PFSK-1 (cell line): ENCODE measurements around the gene KREMEN1.

Source experiments
- FOXP2 ChIP-seq: optimal IDR thresholded peaks from 2 replicates; pipeline ENCODE3; 2011; ENCODE audit warnings: borderline replicate concordance, control low read depth, inconsistent platforms; ENCODE audit not compliant: insufficient read depth; ENCODE audit errors: extremely low read length, extremely low read depth
- POLR2AphosphoS5 ChIP-seq: IDR thresholded peaks from 2 replicates; pipeline ENCODE4 v1.6.1; 2012; ENCODE audit warnings: low read depth, mild to moderate bottlenecking, control low read depth, low read length, moderate library complexity
- SIN3A ChIP-seq: IDR thresholded peaks from 2 replicates; pipeline ENCODE4 v1.6.1; 2012; ENCODE audit warnings: mild to moderate bottlenecking, low read length, moderate library complexity, borderline replicate concordance; ENCODE audit not compliant: insufficient read depth
- TAF1 ChIP-seq: IDR thresholded peaks from 2 replicates; pipeline ENCODE4 v1.6.1; 2012; ENCODE audit warnings: low read length, control low read depth, borderline replicate concordance; ENCODE audit not compliant: insufficient read depth
- TF ChIP-seq, protein P1 (sequence below), 2 experiments: IDR thresholded peaks; 2 replicates each; pipeline versions ENCODE4 v1.6.1 to v1.8.0; 2011 to 2012; ENCODE audit warnings: low read depth in 2 of 2, low read length in 2 of 2, control low read depth in 1 of 2, inconsistent platforms in 1 of 2, mild to moderate bottlenecking in 1 of 2, moderate library complexity in 1 of 2; ENCODE audit not compliant: insufficient read depth in 1 of 2

Gene KREMEN1

DNA sequence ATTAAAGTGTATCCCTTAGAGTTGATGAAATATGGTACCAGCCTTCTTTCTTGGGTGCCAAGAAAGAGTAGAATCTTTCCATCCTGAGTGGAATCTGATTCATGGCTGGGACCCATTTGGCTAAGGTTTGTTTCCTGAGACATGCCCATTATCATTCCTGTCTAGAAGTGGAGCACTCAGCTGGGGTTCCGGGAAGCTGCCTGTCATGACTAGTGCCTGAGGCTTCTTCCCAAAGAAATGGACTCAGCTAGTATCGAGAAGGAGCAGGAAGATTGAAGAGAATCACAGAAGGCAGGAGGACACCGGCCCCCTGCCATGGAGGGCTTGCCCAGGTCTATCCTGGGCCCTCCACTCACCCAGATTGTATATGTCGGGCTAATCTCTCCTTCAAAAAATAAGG lies 57.6 kb downstream of the KREMEN1 start:
- TF ChIP-seq SIN3A: no peak

DNA sequence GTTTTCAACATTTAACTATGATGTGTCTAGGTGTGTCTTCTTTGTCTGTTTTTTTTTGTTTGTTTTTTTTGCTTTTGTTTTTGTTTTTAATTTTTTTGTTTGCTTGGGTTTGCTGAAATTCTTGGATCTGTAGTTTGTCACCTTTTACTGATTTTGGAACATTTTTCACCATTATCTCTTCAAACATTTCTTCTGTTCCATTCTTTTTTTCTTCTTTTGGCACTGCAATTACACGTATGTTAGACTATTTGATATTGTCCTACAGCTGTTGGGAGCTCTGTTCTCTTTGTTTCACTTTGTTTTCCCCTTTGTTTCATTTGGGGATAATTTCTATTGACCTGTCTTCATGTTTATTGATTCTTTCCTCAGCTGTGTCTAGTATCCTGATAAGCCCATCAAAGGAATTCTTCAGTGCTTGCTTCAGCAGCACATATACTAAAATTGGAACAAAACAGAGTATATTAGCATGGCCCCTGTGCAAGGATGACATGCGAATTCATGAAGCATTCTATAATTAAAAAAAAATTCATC lies 60.8 kb downstream of the KREMEN1 start:
- TF ChIP-seq, protein P1, sequence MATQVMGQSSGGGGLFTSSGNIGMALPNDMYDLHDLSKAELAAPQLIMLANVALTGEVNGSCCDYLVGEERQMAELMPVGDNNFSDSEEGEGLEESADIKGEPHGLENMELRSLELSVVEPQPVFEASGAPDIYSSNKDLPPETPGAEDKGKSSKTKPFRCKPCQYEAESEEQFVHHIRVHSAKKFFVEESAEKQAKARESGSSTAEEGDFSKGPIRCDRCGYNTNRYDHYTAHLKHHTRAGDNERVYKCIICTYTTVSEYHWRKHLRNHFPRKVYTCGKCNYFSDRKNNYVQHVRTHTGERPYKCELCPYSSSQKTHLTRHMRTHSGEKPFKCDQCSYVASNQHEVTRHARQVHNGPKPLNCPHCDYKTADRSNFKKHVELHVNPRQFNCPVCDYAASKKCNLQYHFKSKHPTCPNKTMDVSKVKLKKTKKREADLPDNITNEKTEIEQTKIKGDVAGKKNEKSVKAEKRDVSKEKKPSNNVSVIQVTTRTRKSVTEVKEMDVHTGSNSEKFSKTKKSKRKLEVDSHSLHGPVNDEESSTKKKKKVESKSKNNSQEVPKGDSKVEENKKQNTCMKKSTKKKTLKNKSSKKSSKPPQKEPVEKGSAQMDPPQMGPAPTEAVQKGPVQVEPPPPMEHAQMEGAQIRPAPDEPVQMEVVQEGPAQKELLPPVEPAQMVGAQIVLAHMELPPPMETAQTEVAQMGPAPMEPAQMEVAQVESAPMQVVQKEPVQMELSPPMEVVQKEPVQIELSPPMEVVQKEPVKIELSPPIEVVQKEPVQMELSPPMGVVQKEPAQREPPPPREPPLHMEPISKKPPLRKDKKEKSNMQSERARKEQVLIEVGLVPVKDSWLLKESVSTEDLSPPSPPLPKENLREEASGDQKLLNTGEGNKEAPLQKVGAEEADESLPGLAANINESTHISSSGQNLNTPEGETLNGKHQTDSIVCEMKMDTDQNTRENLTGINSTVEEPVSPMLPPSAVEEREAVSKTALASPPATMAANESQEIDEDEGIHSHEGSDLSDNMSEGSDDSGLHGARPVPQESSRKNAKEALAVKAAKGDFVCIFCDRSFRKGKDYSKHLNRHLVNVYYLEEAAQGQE (IDR thresholded peaks at IDR 0.05; ENCODE audit: insufficient read depth in 1 of 2, low read depth in 2 of 2, low read length in 2 of 2): no peak
- no peak for TF ChIP-seq FOXP2
- TF ChIP-seq POLR2AphosphoS5: no peak
- TF ChIP-seq TAF1: no peak
- TF ChIP-seq SIN3A: no peak

DNA sequence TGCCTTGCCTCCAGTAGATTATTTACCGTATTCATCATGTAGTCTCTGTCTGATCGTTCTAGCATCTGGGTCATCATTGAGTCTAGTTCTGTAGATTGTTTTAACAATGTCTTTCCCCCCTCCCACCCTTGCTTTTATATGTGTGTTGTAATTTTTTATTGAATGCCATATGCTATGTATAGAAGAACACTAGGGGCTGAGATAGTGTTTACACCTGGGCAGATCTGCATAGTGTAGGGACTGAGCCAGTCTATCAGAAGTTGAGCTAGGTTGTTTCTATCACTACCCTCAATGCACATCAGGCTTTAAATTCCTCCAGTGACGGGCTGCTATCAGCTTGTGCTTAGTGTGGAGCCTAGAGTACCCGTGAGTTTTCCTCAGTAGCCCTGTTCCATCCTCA lies 61.6 kb downstream of the KREMEN1 start:
- TF ChIP-seq TAF1 (no peak), POLR2AphosphoS5 (no peak), FOXP2 (no peak), SIN3A (no peak)
- TF ChIP-seq, protein P1 (IDR thresholded peaks at IDR 0.05; ENCODE audit: insufficient read depth in 1 of 2, low read depth in 2 of 2, low read length in 2 of 2): no peak

DNA sequence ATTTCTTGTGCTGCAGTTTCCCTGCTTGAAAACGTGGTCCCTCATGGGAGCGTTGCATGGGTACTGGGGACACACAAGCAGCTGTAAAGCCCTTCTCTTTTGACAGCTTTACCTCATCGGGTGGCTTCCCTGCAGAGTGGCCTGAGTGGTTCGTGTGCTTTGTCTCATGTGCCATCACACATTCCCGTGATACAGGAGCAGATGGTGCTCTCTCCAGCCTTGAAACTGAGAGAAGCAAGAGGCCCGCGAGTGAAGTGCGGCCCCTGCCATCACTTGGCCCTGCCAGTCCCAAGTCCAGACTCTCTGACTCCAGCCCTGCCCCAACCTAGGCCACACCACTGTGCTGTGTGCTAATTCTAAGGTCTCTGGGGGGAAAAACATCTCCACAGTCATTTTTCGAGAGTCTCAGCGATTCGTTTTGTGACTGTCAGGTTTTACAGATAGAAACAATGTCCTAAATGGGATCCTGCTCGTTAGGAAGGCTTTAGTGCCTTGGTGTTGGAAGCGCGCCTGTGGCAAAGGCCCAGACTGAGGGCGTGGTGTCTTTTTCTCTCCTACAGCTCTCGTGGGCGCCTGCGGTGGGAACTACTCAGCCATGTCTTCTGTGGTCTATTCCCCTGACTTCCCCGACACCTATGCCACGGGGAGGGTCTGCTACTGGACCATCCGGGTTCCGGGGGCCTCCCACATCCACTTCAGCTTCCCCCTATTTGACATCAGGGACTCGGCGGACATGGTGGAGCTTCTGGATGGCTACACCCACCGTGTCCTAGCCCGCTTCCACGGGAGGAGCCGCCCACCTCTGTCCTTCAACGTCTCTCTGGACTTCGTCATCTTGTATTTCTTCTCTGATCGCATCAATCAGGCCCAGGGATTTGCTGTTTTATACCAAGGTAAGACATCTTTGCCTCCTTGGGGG lies 64.2 kb downstream of the KREMEN1 start:
- TF ChIP-seq SIN3A: no peak
- TF ChIP-seq FOXP2: no peak
- TF ChIP-seq TAF1: no peak
- TF ChIP-seq POLR2AphosphoS5: no peak
- TF ChIP-seq, protein P1 (IDR thresholded peaks at IDR 0.05; ENCODE audit: insufficient read depth in 1 of 2, low read depth in 2 of 2, low read length in 2 of 2): no peak

DNA sequence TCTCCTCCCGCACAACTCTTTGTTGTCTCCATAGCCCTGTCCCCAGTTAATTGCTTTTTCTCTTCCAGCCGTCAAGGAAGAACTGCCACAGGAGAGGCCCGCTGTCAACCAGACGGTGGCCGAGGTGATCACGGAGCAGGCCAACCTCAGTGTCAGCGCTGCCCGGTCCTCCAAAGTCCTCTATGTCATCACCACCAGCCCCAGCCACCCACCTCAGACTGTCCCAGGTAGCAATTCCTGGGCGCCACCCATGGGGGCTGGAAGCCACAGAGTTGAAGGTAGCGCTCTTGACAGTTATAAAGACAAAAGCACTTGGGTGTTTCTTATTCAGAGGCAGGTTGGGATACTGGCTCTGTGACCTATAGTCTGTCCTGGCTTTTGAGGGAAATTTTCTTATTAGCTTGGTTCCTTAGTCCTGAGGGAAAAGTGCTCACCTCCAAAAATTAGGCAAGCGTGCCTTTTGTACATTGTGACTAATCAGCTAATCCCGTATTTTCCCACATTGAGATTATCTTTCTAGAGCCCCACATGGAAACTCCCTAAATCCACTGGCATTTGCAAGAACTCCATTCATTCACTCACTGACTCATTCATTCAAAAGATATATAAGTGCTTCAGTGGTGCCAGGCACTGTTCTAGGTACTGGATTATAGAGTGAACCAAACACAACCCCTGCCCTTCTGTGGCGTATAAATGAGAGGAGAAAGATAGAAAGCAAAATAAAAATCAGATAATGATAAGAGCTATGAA lies 65.9 kb downstream of the KREMEN1 start:
- TF ChIP-seq SIN3A (no peak), POLR2AphosphoS5 (no peak), FOXP2 (no peak), TAF1 (no peak)
- TF ChIP-seq, protein P1 (IDR thresholded peaks at IDR 0.05; ENCODE audit: insufficient read depth in 1 of 2, low read depth in 2 of 2, low read length in 2 of 2): no peak
